ENCODE results near the gene GABRB1. TPM values are rescaled to one million over a fixed set of nuclear protein-coding genes. Genes with fewer than 3 reads are reported as not detected.

GABRB1 gene
- total and polyA plus RNA-seq, 2 donors (not counting 1 experiment from before 2014, with no cell fraction given), result 0.05 to 0.17 TPM

GRCh38 chr4:47010347-47010911 lies 20.9 kb upstream of the GABRB1 start:
- Histone ChIP-seq H3K9ac (ENCODE audit: insufficient read depth, low read length) (no peak overlapping the region), H3K4me3 (replicated peaks in 1 of 4; ENCODE audit: control extremely low read depth in 1 of 4, insufficient read depth in 1 of 4, low read depth in 3 of 4, low read length in 4 of 4) (no peak overlapping the region), H3K79me2 (ENCODE audit: control insufficient read depth, insufficient read depth, low read length) (no peaks in the 10 kb centered on the region), H3K9me3 (ENCODE audit: control insufficient read depth, insufficient read depth, low read depth, low read length) (no peaks in the 10 kb centered on the region), H3K4me1 (ENCODE audit: control insufficient read depth, extremely low read depth, insufficient read depth, low read length) (no peaks in the 10 kb centered on the region), H3K27me3 (ENCODE audit: control insufficient read depth, insufficient read depth, low read length) (no peaks in the 10 kb centered on the region), H3K27ac (ENCODE audit: insufficient read depth, low read length) (no peak overlapping the region), H2AFZ (ENCODE audit: low read length) (no peak overlapping the region), H3K4me2 (ENCODE audit: extremely low read depth, insufficient read depth, low read length) (no peak overlapping the region), H4K20me1 (ENCODE audit: control insufficient read depth, extremely low read depth, insufficient read depth, low read length) (no peaks in the 10 kb centered on the region), H3K36me3 (ENCODE audit: control insufficient read depth, insufficient read depth, low read length) (no peaks in the 10 kb centered on the region)
- no peak for DNase-seq (ENCODE audit: low read depth in 2 of 2)
- TF ChIP-seq EZH2 (IDR thresholded peaks at IDR 0.05; ENCODE audit: low read length, missing control alignments), result no peak
- no peak for TF ChIP-seq CTCF (conservative IDR thresholded peaks at IDR 0.05 in 1 of 2, IDR thresholded peaks at IDR 0.05 in 1 of 2; ENCODE audit: low read depth in 1 of 2, low read length in 2 of 2)

GRCh38 chr4:47010912-47011446 lies 20.4 kb upstream of the GABRB1 start:
- H3K9ac ChIP-seq (ENCODE audit: insufficient read depth, low read length), result no peak overlapping the region
- DNase-seq (ENCODE audit: low read depth in 2 of 2), result no peak
- no peaks in the 10 kb centered on the region for H3K9me3 ChIP-seq (ENCODE audit: control insufficient read depth, insufficient read depth, low read depth, low read length)
- no peak overlapping the region for H3K4me3 ChIP-seq (replicated peaks in 1 of 4; ENCODE audit: control extremely low read depth in 1 of 4, insufficient read depth in 1 of 4, low read depth in 3 of 4, low read length in 4 of 4)
- no peaks in the 10 kb centered on the region for H3K36me3 ChIP-seq (ENCODE audit: control insufficient read depth, insufficient read depth, low read length)
- no peak overlapping the region for H2AFZ ChIP-seq (ENCODE audit: low read length)
- no peaks in the 10 kb centered on the region for H3K27me3 ChIP-seq (ENCODE audit: control insufficient read depth, insufficient read depth, low read length)
- H3K4me2 ChIP-seq (ENCODE audit: extremely low read depth, insufficient read depth, low read length), result no peak overlapping the region
- TF ChIP-seq EZH2 (IDR thresholded peaks at IDR 0.05; ENCODE audit: low read length, missing control alignments) (no peak), CTCF (conservative IDR thresholded peaks at IDR 0.05 in 1 of 2, IDR thresholded peaks at IDR 0.05 in 1 of 2; ENCODE audit: low read depth in 1 of 2, low read length in 2 of 2) (no peak)
- H3K79me2 ChIP-seq (ENCODE audit: control insufficient read depth, insufficient read depth, low read length), result no peaks in the 10 kb centered on the region
- H4K20me1 ChIP-seq (ENCODE audit: control insufficient read depth, extremely low read depth, insufficient read depth, low read length), result no peaks in the 10 kb centered on the region
- H3K4me1 ChIP-seq (ENCODE audit: control insufficient read depth, extremely low read depth, insufficient read depth, low read length), result no peaks in the 10 kb centered on the region
- H3K27ac ChIP-seq (ENCODE audit: insufficient read depth, low read length), result no peak overlapping the region

- no peak overlapping the region for H2AFZ ChIP-seq (ENCODE audit: low read length)
- TF ChIP-seq EZH2 (IDR thresholded peaks at IDR 0.05; ENCODE audit: low read length, missing control alignments), result no peak
- TF ChIP-seq CTCF (conservative IDR thresholded peaks at IDR 0.05 in 1 of 2, IDR thresholded peaks at IDR 0.05 in 1 of 2; ENCODE audit: low read depth in 1 of 2, low read length in 2 of 2), result no peak
- no peaks in the 10 kb centered on the region for H3K36me3 ChIP-seq (ENCODE audit: control insufficient read depth, insufficient read depth, low read length)
- no peaks in the 10 kb centered on the region for H4K20me1 ChIP-seq (ENCODE audit: control insufficient read depth, extremely low read depth, insufficient read depth, low read length)
- no peak overlapping the region for H3K9ac ChIP-seq (ENCODE audit: insufficient read depth, low read length)
- H3K4me1 ChIP-seq (ENCODE audit: control insufficient read depth, extremely low read depth, insufficient read depth, low read length), result no peaks in the 10 kb centered on the region
- no peak overlapping the region for H3K27ac ChIP-seq (ENCODE audit: insufficient read depth, low read length)
- no peaks in the 10 kb centered on the region for H3K27me3 ChIP-seq (ENCODE audit: control insufficient read depth, insufficient read depth, low read length)
- no peaks in the 10 kb centered on the region for H3K9me3 ChIP-seq (ENCODE audit: control insufficient read depth, insufficient read depth, low read depth, low read length)
- no peak overlapping the region for H3K4me2 ChIP-seq (ENCODE audit: extremely low read depth, insufficient read depth, low read length)
- DNase-seq (ENCODE audit: low read depth in 2 of 2), result no peak
- H3K4me3 ChIP-seq (replicated peaks in 1 of 4; ENCODE audit: control extremely low read depth in 1 of 4, insufficient read depth in 1 of 4, low read depth in 3 of 4, low read length in 4 of 4), result no peak overlapping the region
- H3K79me2 ChIP-seq (ENCODE audit: control insufficient read depth, insufficient read depth, low read length), result no peaks in the 10 kb centered on the region
Measured at GRCh38 chr4:47012676-47013075, 18.7 kb upstream of the GABRB1 start.

All from fibroblast of lung (primary cell).